ACC112 (cell line): ENCODE data around the gene RNGTT.
"Not testable (repeated sequence)": the region's sequence is repeated elsewhere in the genome, so short reads cannot be mapped to it uniquely, and the experiment has no call there.

Source experiments
- H2AFZ ChIP-seq: fragments of 200-600 bp; sonication (generic); one replicate; pipeline ENCODE4 v1.6.0; 2017; ENCODE audit warnings: antibody characterized with exemption, low read length; ENCODE audit not compliant: unreplicated experiment
- H3K27ac ChIP-seq: fragments of 200-600 bp; sonication (generic); 2 replicates; pipeline ENCODE4 v1.5.1; 2014; ENCODE audit warnings: low read depth, mild to moderate bottlenecking, antibody characterized with exemption, low read length, moderate library complexity
- H3K27me3 ChIP-seq: fragments of 200-600 bp; sonication (generic); 2 replicates; pipeline ENCODE4 v1.6.1; 2014; ENCODE audit warnings: mild to moderate bottlenecking, antibody characterized with exemption, low read length, moderate library complexity, mixed read lengths; ENCODE audit not compliant: insufficient read depth
- H3K36me3 ChIP-seq: fragments of 200-600 bp; sonication (generic); 2 replicates; pipeline ENCODE4 v1.6.1; 2016; ENCODE audit warnings: mild to moderate bottlenecking, antibody characterized with exemption, low read length, moderate library complexity, mixed read lengths; ENCODE audit not compliant: insufficient read depth
- H3K4me1 ChIP-seq: fragments of 200-600 bp; sonication (generic); one replicate; pipeline ENCODE4 v1.6.1; 2016; ENCODE audit warnings: low read length, mixed read lengths; ENCODE audit not compliant: insufficient read depth, unreplicated experiment, control insufficient read depth
- H3K4me3 ChIP-seq: fragments of 200-600 bp; sonication (generic); 2 replicates; pipeline ENCODE4 v1.5.1; 2014; ENCODE audit warnings: mild to moderate bottlenecking, low read depth, low read length
- H3K79me2 ChIP-seq: fragments of 200-600 bp; sonication (generic); one replicate; pipeline ENCODE4 v1.6.0; 2016; ENCODE audit warnings: low read length; ENCODE audit not compliant: control insufficient read depth, unreplicated experiment, insufficient read depth

Gene RNGTT

GRCh38 chr6:88810701-88811100 is 152.7 kb downstream of the RNGTT start:
- Histone ChIP-seq H2AFZ (no peak overlapping the region), H3K36me3 (peaks cover 3% of the 10 kb centered on the region; the same call in 1 of the 2 replicates), H3K27me3 (no peaks in the 10 kb centered on the region), H3K4me3 (no peak overlapping the region), H3K79me2 (no peaks in the 10 kb centered on the region), H3K27ac (no peak overlapping the region), H3K4me1 (peaks cover 6% of the 10 kb centered on the region)

DNA sequence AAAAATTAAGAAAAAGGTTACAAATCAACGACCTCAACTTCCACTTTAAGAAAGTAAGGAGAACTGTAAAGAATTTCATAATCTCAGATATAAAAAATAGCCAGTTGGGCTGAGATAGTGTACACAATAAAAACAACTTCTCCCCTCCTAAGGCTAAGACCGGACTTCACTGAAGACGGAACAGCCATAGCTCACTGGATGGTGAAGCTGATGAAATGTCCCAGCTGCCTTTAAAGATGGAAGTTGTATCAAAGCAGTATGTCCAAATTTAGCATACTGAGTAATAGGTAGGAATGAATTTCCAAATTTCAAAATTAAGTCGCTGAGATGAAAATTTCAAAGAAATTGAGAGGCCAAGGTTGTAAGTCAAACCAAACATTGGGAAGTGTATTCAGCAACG is 153.3 kb downstream of the RNGTT start:
- H3K4me1 ChIP-seq: peaks cover 4% of the 10 kb centered on the region
- H3K4me3 ChIP-seq: no peak overlapping the region
- peaks cover 3% of the 10 kb centered on the region; the same call in 1 of the 2 replicates for H3K36me3 ChIP-seq
- H3K27me3 ChIP-seq: no peaks in the 10 kb centered on the region
- no peak overlapping the region for H2AFZ ChIP-seq
- H3K27ac ChIP-seq: no peak overlapping the region
- no peaks in the 10 kb centered on the region for H3K79me2 ChIP-seq

GRCh38 chr6:88808381-88808780 is 155.0 kb downstream of the RNGTT start:
- Histone ChIP-seq H3K27me3 (no peaks in the 10 kb centered on the region), H2AFZ (no peak overlapping the region), H3K27ac (no peak overlapping the region), H3K4me3 (no peak overlapping the region), H3K4me1 (no peaks in the 10 kb centered on the region), H3K36me3 (peaks cover 3% of the 10 kb centered on the region; the same call in 1 of the 2 replicates), H3K79me2 (no peaks in the 10 kb centered on the region)

DNA sequence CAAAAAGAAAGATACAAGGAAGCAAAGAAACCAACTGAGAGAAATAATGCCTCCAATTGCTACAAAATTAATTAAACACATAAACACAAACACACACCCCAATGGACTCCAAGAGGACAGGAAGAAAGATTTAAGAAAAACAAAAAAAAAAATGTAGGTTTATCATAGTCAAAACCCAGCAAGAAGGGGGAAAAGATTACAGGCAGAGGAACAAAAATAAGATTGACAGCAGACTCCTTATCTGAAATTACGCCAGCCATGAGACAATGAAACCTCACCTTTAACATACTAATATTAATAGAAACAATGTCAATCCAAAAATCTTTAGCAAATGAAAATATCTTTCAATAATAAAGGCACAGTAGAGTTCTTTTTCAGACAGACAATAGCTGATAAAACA is 155.8 kb downstream of the RNGTT start:
- Histone ChIP-seq H3K79me2 (no peaks in the 10 kb centered on the region), H3K36me3 (peaks cover 3% of the 10 kb centered on the region; the same call in 1 of the 2 replicates), H3K27ac (no peak overlapping the region), H2AFZ (no peak overlapping the region), H3K4me1 (no peaks in the 10 kb centered on the region), H3K4me3 (no peak overlapping the region), H3K27me3 (no peaks in the 10 kb centered on the region)

DNA sequence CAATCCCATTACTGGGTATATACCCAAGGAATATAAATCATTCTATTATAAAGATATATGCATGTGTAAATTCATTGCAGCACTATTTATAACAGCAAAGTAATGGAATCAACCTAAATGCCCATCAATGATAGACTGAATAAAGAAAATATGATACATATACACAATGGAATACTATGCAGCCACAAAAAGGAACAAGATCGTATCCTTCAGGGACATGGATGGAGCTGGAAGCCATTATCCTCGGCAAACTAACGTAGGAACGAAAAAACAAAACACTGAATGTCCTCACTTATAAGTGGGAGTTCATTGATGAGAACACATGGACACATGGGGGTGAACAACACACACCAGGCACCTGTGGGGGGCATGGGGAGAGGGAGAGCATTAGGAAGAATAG is 156.7 kb downstream of the RNGTT start:
- no peak overlapping the region for H3K4me3 ChIP-seq
- no peaks in the 10 kb centered on the region for H3K79me2 ChIP-seq
- no peaks in the 10 kb centered on the region for H3K27me3 ChIP-seq
- no peak overlapping the region for H3K27ac ChIP-seq
- peaks cover 3% of the 10 kb centered on the region; the same call in 1 of the 2 replicates for H3K36me3 ChIP-seq
- H2AFZ ChIP-seq: no peak overlapping the region
- H3K4me1 ChIP-seq: peaks cover 6% of the 10 kb centered on the region

- no peaks in the 10 kb centered on the region for H3K27me3 ChIP-seq
- no peak overlapping the region for H2AFZ ChIP-seq
- H3K79me2 ChIP-seq: no peaks in the 10 kb centered on the region
- H3K27ac ChIP-seq: no peak overlapping the region
- peaks cover 6% of the 10 kb centered on the region for H3K4me1 ChIP-seq
- H3K4me3 ChIP-seq: no peak overlapping the region
- H3K36me3 ChIP-seq: peaks cover 14% of the 10 kb centered on the region
Observed at GRCh38 chr6:88804701-88805100, 158.7 kb downstream of the RNGTT start.

DNA sequence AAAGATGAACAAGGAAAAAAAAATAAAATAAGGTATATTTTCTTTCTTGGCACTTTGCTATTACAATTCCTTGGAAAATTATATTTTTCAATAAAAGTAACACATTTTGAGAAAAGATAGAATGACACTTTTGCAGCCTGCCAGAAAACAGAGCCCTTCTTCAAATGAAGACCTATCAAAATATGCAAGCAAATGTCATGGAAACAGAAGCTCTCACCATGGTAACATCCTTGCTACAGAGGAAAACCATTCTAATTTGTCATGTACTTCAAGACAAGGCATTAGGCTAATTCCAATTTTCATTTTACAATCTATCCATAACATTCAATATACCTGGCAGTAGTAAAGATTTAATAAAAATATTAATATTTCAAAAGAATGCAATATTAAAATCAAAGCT is 177.9 kb downstream of the RNGTT start:
- no peak overlapping the region for H3K4me3 ChIP-seq
- no peak overlapping the region for H2AFZ ChIP-seq
- H3K4me1 ChIP-seq: no peaks in the 10 kb centered on the region
- H3K36me3 ChIP-seq: no peaks in the 10 kb centered on the region
- H3K27ac ChIP-seq: no peak overlapping the region
- no peaks in the 10 kb centered on the region for H3K27me3 ChIP-seq
- no peaks in the 10 kb centered on the region for H3K79me2 ChIP-seq

DNA sequence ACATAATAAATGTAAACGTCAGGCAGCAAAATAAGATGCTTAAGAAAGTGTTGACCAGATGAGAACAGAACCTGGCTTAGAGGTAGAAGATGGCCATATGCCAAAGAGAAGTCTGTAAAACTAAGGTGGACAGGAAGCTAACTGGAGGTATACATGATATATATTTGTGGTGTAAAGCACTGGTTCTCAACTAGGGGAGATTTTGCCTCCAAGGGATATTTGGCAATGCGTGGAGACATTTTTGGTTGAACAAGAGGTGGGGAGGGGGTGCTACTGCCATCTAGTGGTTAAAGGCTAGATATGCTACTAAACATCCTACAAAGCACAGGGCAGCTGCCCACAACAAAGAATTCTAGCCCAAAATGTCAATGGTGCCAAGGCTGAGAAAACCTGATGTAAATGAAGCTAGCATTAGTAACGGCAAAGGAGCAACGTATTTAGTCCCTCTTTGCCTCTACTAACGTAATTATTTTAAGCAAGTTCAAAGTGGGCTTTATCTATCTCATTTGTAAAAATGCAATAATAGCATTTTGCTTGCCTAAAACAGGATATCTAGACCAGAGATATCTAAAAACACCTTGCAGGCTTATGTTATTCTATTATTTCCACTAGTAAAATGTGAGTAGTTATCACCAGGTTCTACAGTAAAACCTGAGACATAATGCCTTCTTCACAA is 182.6 kb downstream of the RNGTT start:
- H3K79me2 ChIP-seq: no peaks in the 10 kb centered on the region
- no peak overlapping the region for H2AFZ ChIP-seq
- no peak overlapping the region for H3K27ac ChIP-seq
- no peak overlapping the region for H3K4me3 ChIP-seq
- no peaks in the 10 kb centered on the region for H3K27me3 ChIP-seq
- H3K4me1 ChIP-seq: no peaks in the 10 kb centered on the region
- peaks cover 8% of the 10 kb centered on the region; the same call in 1 of the 2 replicates for H3K36me3 ChIP-seq

DNA sequence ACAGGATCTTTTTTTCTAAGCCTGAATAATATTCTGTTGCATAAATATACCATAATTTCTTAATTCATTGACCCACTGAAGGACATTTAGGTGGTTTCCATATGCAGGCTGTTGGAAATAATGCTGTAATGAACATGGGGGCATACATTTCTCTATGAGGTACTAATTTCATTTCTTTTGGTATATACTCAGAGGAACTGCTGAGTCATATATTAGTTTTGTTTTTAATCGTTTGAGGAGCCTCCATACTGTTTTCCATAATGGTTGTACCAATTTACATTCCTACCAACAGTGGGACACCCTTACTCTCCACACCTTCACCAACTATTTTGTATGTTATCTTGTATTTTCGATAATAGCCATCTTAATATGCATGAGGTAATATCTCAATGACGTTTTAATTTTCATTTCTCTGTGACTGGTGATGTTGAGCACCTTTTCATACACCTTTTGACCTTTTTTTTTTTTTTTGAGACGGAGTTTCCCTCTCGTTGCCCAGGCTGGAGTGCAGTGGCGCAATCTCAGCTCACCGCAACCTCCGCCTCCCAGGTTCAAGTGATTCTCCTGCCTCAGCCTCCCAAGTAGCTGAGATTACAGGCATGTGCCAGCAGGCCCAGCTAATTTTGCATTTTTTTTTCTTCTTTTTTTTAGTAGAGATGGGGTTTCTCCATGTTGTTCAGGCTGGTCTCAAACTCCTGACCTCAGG is 187.4 kb downstream of the RNGTT start:
- Histone ChIP-seq H3K27ac (no peak overlapping the region), H2AFZ (no peak overlapping the region)

DNA sequence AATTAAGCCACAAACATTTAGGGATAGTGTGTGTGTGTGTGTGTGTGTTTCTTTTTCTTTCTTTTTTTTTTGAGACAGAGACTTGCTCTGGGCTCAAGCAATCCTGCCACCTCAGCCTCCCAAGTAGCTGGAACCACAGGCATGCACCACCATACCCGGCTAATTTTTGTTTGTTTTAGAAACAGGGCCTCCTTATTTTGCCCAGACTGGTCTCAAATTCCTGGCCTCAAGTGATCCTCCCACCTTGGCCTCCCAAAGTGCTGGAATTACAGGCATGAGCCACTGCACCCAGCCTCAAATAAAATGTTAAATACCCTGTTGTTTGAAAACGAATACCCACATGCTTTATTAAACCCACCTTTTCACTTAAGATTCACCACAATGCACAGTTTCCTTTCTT is 195.3 kb downstream of the RNGTT start:
- not testable (repeated sequence) for H3K4me3 ChIP-seq, H3K36me3 ChIP-seq, H3K79me2 ChIP-seq, H2AFZ ChIP-seq, H3K27me3 ChIP-seq, H3K27ac ChIP-seq, H3K4me1 ChIP-seq

More for the DNA sequence above, 187.4 kb downstream of the RNGTT start:
- Histone ChIP-seq H3K79me2 (no peaks in the 10 kb centered on the region), H3K4me1 (no peaks in the 10 kb centered on the region), H3K27me3 (no peaks in the 10 kb centered on the region), H3K4me3 (no peak overlapping the region), H3K36me3 (peaks cover 11% of the 10 kb centered on the region; the same call in 1 of the 2 replicates)

DNA sequence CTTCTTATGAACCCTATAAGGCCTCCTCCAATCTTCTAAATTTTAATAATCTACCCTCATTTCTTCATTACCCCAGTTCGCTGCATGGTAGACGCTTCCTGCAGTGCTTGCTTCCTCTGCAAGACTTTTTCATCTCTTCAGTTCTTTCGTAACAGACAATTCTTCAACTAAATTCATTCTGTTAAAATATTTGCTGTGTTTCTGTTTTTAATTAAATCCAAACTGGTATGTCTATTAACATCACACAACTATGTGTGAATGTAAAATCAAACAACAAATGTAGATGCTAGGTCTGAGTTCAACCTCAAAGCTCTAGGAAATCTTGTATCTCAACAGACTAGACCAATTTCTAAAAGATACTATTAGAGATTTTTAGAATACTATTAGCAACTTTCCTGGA is 199.3 kb downstream of the RNGTT start:
- Histone ChIP-seq H3K36me3 (peaks cover 9% of the 10 kb centered on the region; the same call in 1 of the 2 replicates), H3K27me3 (no peaks in the 10 kb centered on the region), H3K79me2 (no peaks in the 10 kb centered on the region), H3K4me1 (peaks cover 13% of the 10 kb centered on the region), H3K27ac (no peak overlapping the region), H3K4me3 (no peak overlapping the region), H2AFZ (no peak overlapping the region)
